ENCODE results near the gene RPRD2.

DNA sequence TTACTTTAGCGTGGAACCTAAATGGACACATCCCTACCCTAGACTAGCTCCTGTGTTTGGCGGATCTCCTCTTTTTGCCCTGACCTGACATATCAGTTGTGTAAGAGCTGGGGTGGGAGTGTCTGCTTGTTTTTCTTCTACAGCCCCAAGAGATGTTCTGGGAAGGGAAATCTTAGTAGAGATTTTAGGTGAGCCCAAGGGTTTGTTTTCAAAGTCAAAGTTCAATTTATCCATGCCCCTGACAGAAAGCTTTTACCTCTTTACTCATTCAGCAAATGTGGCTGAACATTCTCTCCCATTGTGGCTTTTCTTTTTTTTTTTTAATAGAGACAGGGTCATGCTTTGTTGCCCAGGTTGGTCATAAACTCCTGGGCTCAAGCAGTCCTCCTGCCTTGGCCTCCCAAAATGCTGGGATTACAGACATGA, 116.0 kb downstream of the RPRD2 start:
- no peak for TF ChIP-seq POLR2A (IDR thresholded peaks at IDR 0.05)
- TF ChIP-seq CTCF (IDR thresholded peaks at IDR 0.05) = no peak
- no peak for TF ChIP-seq POLR2AphosphoS5 (IDR thresholded peaks at IDR 0.05)
